Stomach (tissue), 19 donors: ENCODE data around the gene HNRNPK. TPM values are rescaled to one million over a fixed set of nuclear protein-coding genes. Genes with fewer than 3 reads are reported as not detected.
A peak's percentile ranks its signal among the peaks of the same experiment; 100 is the strongest.

ENCODE experiments used
- DNase-seq, 2 donors: peaks; one replicate each; pipeline versions ENCODE4 v3.0.0 to v3.0.0-alpha.2; 2013 to 2019
- H3K27ac ChIP-seq, 5 donors: fragments of 200-600 bp in 4 of 5; sonication (generic) in 4 of 5; one replicate each; pipeline ENCODE4 v1.5.1; 2013 to 2019; ENCODE audit warnings: mild to moderate bottlenecking in 1 of 5, moderate library complexity in 1 of 5
- H3K27me3 ChIP-seq, 3 donors: fragments of 200-600 bp; sonication (generic); one replicate each; pipeline ENCODE4 v1.5.1; 2017 to 2019; ENCODE audit warnings: mixed run types in 1 of 3
- H3K36me3 ChIP-seq, 4 donors: fragments of 200-600 bp; sonication (generic); 1 replicate in 3 of 4; 2 replicates in 1 of 4; pipeline ENCODE4 v1.5.1; 2016 to 2019
- H3K4me1 ChIP-seq, 4 donors: fragments of 200-600 bp; sonication (generic); one replicate each; pipeline ENCODE4 v1.5.1; 2016 to 2019
- H3K4me3 ChIP-seq, 4 donors: fragments of 200-600 bp; sonication (generic) in 3 of 4; one replicate each; pipeline ENCODE4 v1.5.1; 2016 to 2019; ENCODE audit warnings: mild to moderate bottlenecking in 1 of 4
- H3K9me3 ChIP-seq, 4 donors: fragments of 200-600 bp; sonication (generic); one replicate each; pipeline ENCODE4 v1.5.1; 2016 to 2019
- CTCF ChIP-seq, 7 experiments: fragments of 450-650 bp in 4 of 7; fragments of 200-600 bp in 3 of 7; sonication (generic) in 3 of 7; IDR thresholded peaks; one replicate each; pipeline ENCODE4 v1.5.1; 2016 to 2019; ENCODE audit warnings: antibody characterized with exemption in 7 of 7, control low read depth in 2 of 7, mild to moderate bottlenecking in 1 of 7
- EP300 ChIP-seq: sonication (generic); formaldehyde crosslinking; IDR thresholded peaks from one replicate; pipeline ENCODE4 v1.6.1; 2017; ENCODE audit warnings: antibody characterized with exemption
- POLR2A ChIP-seq, 4 donors: fragments of 450-650 bp; IDR thresholded peaks; one replicate each; pipeline ENCODE4 v1.6.1; 2016; ENCODE audit warnings: antibody characterized with exemption in 4 of 4, control low read depth in 2 of 4, mild to moderate bottlenecking in 1 of 4, moderate library complexity in 1 of 4
- POLR2AphosphoS5 ChIP-seq, 3 donors: sonication (generic); formaldehyde crosslinking; IDR thresholded peaks; one replicate each; pipeline ENCODE4 v1.6.1; 2016; ENCODE audit warnings: antibody characterized with exemption in 3 of 3
- WGBS, 5 donors: extraction: QIAGEN DNeasy Blood & Tissue Kit in 3 of 5; methylation state at CpG; one replicate each; pipeline versions ENCODE4 v1.1.5 to v1.1.7; 2013 to 2018; 5-methylcytosine and 5-hydroxymethylcytosine counted together
- intact Hi-C: fragments of 100-400 bp; cut with DNase I; formaldehyde crosslinking; loops from one replicate; pipeline ENCODE4 v1.15.1; 2023; ENCODE audit warnings: low total_unique reads
- long read RNA-seq, 10 donors: transcript quantifications; one replicate each; lab custom pipeline, GENCODE V29; 2026
- polyA plus RNA-seq, 3 donors: library from polyadenylated mRNA; stranded (reverse); fragments of 200-250 nt; gene quantifications; one replicate each; pipeline ENCODE4 v1.2.3, GENCODE V29; 2013
- total RNA-seq, 5 donors: library from RNA; depleted of rRNA; stranded (reverse); fragments of >200 nt; gene quantifications; one replicate each; pipeline versions ENCODE4 v1.1.0 to v1.2.3, GENCODE V29; 2014 to 2016
- donor health status: healthy with polysubstance abuse.
- donor health status: Bipolar disorder and iron deficiency.
- donor health status: healthy.

Gene HNRNPK
- total RNA-seq (100 to 1,000 TPM; 164 to 835 (median 275) TPM), polyA plus RNA-seq (100 to 1,000 TPM; 188 to 267 (median 224) TPM)
- long read RNA-seq, donor 1, partial matches to known transcripts: 37 of 62 reads
- long read RNA-seq, donor 1, other reads (novel, unspliced or antisense): 22 of 62 reads
- long read RNA-seq, donor 2, transcript HNRNPK-209 (5 exons, 900 nt): major isoform, 5 of 63 reads
- long read RNA-seq, donor 2, partial matches to known transcripts: 52 of 63 reads
- long read RNA-seq, donor 2, other reads (novel, unspliced or antisense): 6 of 63 reads
- long read RNA-seq, donor 3, partial matches to known transcripts: 41 of 88 reads
- long read RNA-seq, donor 3, other reads (novel, unspliced or antisense): 41 of 88 reads
- long read RNA-seq, donor 4: 0 reads
- long read RNA-seq, donor 5, partial matches to known transcripts: 77 of 104 reads
- long read RNA-seq, donor 5, other reads (novel, unspliced or antisense): 23 of 104 reads
- long read RNA-seq, donor 6, partial matches to known transcripts: 92 of 233 reads
- long read RNA-seq, donor 6, other reads (novel, unspliced or antisense): 133 of 233 reads
- long read RNA-seq, donor 7, partial matches to known transcripts: 86 of 137 reads
- long read RNA-seq, donor 7, other reads (novel, unspliced or antisense): 49 of 137 reads
- long read RNA-seq, donor 8, partial matches to known transcripts: 67 of 158 reads
- long read RNA-seq, donor 8, other reads (novel, unspliced or antisense): 82 of 158 reads
- long read RNA-seq, donor 9, transcript HNRNPK-211 (2 exons, 868 nt): major isoform, 8 of 90 reads
- long read RNA-seq, donor 9, partial matches to known transcripts: 54 of 90 reads
- long read RNA-seq, donor 9, other reads (novel, unspliced or antisense): 26 of 90 reads
- long read RNA-seq, donor 10, partial matches to known transcripts: 16 of 40 reads
- long read RNA-seq, donor 10, other reads (novel, unspliced or antisense): 20 of 40 reads

GRCh38 chr9:83979812-83980394 is at the start of gene HNRNPK:
HNRNPK (minus strand) TSS chr9:83980215; CDS start chr9:83978252, 1,963 bp downstream.
- peak within 1 kb of the TSS; percentile 94 to 100 (median 99) for H3K27ac ChIP-seq
- peaks cover 15 to 60% (median 44%) of the 10 kb centered on the region in 4 donors for H3K4me1 ChIP-seq
- no peaks in the 10 kb centered on the region for H3K9me3 ChIP-seq
- peak within 1 kb of the TSS; percentile 79 to 98 (median 92) for H3K4me3 ChIP-seq
- DNase-seq: peak; percentile 100
- intact Hi-C loops: no loop called here
- TF ChIP-seq EP300 (no peak), POLR2AphosphoS5 (IDR thresholded peaks at IDR 0.05) (peak; percentile 29 to 49 (median 45)), CTCF (IDR thresholded peaks at IDR 0.05) (no peak), POLR2A (IDR thresholded peaks at IDR 0.05) (peak in 1 of 4 donors; percentile 21)
- H3K27me3 ChIP-seq: no peaks in the 10 kb centered on the region
- WGBS, 5 donors: 0% methylated on average over 42 to 57 of the region's 57 CpGs
- peaks cover 24 to 30% (median 29%) of the 10 kb centered on the region in 4 donors for H3K36me3 ChIP-seq

GRCh38 chr9:84027201-84027600 is 47.2 kb upstream of the HNRNPK start:
- no peak overlapping the region for H3K4me3 ChIP-seq
- H3K9me3 ChIP-seq: no peaks in the 10 kb centered on the region
- no peak overlapping the region for H3K27ac ChIP-seq
- H3K27me3 ChIP-seq: no peaks in the 10 kb centered on the region
- H3K36me3 ChIP-seq: no peaks in the 10 kb centered on the region
- H3K4me1 ChIP-seq: no peaks in the 10 kb centered on the region
- TF ChIP-seq CTCF (IDR thresholded peaks at IDR 0.05) (no peak), POLR2A (IDR thresholded peaks at IDR 0.05) (no peak), EP300 (no peak), POLR2AphosphoS5 (IDR thresholded peaks at IDR 0.05) (no peak)
- no peak for DNase-seq
- 82 to 96% (median 86%) methylated on average over 4 of the region's 4 CpGs for WGBS, 5 donors
- intact Hi-C loops: no loop called here

GRCh38 chr9:84024041-84024575 is 44.1 kb upstream of the HNRNPK start:
- H3K4me1 ChIP-seq: no peaks in the 10 kb centered on the region
- H3K27ac ChIP-seq: no peak overlapping the region
- no peak for TF ChIP-seq POLR2A (IDR thresholded peaks at IDR 0.05)
- intact Hi-C loops: no loop called here
- WGBS, 5 donors: 69 to 96% (median 90%) methylated on average over 4 of the region's 4 CpGs
- H3K4me3 ChIP-seq: no peak overlapping the region
- no peak for DNase-seq
- no peaks in the 10 kb centered on the region for H3K27me3 ChIP-seq
- no peaks in the 10 kb centered on the region for H3K9me3 ChIP-seq
- no peaks in the 10 kb centered on the region for H3K36me3 ChIP-seq

GRCh38 chr9:84007662-84008061 is 27.6 kb upstream of the HNRNPK start:
- no peaks in the 10 kb centered on the region for H3K27me3 ChIP-seq
- H3K27ac ChIP-seq: no peak overlapping the region
- no peaks in the 10 kb centered on the region for H3K36me3 ChIP-seq
- WGBS, 5 donors: 94 to 98% (median 96%) methylated on average over 2 of the region's 2 CpGs
- no peak for TF ChIP-seq POLR2A (IDR thresholded peaks at IDR 0.05)
- no peak for TF ChIP-seq POLR2AphosphoS5 (IDR thresholded peaks at IDR 0.05)
- no peak for TF ChIP-seq CTCF (IDR thresholded peaks at IDR 0.05)
- TF ChIP-seq EP300: no peak
- intact Hi-C loops: no loop called here
- DNase-seq: no peak
- no peaks in the 10 kb centered on the region for H3K9me3 ChIP-seq
- no peaks in the 10 kb centered on the region for H3K4me1 ChIP-seq
- H3K4me3 ChIP-seq: no peak overlapping the region
